NCI-H1417 (cell line): Measurements from ENCODE around the gene ZMYM4.
A peak's percentile ranks its signal among the peaks of the same experiment; 100 is the strongest.

Experiments
- DNase-seq, 3 experiments: peaks; one replicate each; lab custom pipeline; 2025; lab: John Stamatoyannopoulos, UW

Gene ZMYM4

DNA sequence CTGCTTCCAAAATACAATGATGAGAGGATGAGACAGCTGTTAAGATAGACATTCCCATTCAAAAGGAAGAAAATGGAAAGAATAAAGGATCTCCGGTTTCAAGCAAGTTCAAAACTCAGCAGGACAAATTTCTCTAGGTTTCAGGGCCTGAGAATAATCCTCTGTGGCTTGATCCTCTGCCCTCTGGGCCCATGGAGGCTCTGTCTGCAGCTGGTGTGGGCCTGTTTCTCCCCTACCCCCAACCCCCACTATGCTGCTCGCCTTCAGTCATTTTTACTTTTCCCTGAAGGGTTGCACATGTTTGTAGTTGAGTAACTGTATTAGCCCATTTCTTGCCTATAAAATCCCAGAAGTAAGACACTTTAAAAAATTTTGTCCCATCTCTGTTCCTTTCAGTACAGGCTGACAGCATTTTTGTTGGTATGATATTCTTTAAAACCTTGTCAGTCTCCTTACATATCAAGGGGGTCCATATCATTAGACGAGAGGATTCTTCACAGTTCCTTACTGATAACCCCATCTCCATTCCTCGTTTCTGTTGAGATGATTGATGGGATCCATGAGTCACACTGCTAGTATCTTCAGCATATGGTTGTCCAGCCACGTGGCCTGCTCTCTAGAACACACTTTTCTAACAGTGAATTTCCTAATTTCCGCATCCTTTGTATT, 10.5 kb downstream of the ZMYM4 start:
- DNase-seq = no peak

DNA sequence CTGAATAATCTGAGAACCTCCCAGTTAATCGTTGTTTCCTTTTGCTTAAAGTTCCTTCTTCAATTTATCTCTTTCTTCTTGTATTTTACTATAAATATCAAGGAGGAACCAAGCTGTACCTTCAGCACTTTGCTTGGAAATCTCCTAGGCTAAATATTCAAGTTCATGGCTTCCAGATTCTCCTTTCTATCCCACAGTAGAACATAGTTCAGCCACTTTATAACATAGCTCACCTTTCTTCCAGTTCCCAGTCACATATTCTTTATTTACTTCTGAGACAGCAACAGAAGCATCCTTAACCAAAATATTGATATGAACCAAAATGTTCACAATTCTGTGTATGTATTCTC, 11.0 kb downstream of the ZMYM4 start:
- DNase-seq = no peak

DNA sequence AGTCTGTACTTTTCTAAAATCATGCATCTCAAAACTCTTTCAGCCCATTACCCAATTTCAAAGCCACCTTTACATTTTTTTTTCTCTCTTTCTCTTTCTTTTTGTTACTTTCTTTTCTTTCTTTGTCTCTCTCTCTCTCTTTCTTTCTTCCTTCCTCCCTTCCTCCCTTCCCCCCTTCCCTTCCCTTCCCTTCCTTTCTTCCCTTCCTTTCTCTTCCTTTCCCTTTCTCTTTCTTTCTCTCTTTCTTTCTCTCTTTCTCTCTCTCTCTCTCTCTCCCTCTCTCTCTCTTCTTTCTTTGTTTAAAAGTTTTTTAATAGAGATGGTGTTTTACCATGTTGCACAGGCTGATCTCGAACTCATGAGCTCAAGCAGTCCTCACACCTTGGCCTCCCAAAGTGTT, 11.5 kb downstream of the ZMYM4 start:
- DNase-seq = no peak

DNA sequence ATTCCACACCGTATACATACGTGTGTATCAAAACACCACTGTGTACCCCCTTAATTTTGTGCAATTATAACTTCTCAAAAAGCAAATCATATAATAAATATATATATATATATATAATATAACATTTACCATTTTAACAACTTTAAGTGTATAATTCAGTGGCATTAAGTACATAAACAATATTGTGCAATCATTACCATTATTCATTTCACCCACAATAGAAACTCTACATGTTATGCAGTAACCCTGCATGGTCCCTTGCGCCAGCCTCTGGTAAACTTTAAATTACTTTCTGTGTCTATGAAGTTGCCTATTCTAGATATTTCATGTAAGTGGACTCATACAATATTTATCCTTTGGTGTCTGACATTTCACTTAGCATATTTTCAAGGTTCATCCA, 13.1 kb downstream of the ZMYM4 start:
- no peak for DNase-seq

DNA sequence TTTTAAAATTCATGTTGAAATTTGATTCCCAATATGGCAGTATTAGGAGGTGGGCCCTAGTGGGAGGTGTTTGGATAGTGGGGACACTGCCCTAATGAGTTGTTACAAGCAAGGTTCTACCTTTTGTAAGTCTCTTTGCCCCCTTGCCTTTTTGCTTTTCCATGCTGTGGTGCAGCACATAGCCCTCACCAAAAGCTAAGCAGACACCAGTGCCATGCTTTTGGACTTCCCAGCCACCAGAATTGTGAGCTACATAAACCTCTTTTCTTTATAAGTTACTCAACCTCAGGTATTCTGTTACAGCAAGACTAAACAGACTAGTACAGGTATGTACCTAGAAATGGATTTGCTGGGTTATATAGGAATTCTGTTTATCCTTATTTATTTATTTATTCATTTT, 13.7 kb downstream of the ZMYM4 start:
- no peak for DNase-seq

DNA sequence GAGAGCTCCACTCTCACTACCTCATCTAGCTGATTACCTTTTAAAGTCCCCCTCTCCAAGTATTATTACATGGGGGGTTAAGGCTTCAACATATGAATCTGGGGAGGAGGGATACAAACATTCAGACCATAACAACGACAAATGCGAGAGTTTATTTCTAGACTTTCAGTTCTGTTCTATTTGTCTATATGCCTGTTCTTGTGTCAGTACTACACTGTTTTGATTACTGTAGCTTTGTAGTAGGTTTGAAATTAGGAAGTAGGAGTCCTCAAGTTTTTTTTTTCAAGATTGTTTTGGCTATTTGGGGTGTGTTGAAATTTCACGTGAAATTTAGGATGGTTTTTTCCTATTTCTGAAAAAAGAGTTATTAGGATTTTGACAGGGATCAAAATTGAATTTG, 16.3 kb downstream of the ZMYM4 start:
- no peak for DNase-seq

DNA sequence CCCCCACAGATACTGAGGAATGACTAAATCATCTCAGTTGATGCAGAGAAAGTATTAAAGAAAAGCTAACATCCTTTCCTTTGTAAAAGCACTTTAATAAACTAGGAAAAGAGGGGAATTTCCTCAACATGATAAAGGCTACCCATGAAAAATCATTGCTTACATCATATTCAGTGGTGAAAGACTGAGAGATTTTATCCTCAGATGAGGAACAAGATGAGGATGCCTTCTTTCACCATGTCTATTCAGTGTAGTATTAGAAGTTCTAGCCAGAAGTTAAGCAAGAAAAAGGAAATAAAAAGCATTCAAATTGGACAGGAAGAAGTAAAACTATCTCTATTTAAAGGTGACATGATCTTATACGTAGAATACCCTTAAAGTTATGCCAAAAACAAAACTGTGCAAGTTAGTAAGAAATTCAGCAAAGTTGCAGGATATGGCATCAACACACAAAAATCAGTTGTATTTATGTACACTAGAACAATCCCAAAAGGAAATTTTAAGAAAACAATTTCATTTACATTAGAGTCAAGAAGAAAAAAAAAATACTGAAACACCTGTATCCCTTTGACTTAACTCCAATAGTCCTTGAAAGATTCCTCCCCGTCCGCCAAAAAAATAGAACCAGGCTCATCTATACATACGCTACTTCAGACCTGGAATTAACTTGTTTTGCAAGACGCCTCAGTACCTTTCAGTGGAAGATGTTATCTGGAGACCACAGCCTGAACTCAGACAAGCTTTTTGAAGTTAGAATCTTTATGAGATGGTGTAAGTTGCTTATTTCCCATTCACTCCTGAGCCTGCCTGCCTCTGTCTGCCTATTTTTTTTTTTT, 17.5 kb downstream of the ZMYM4 start:
- DNase-seq = no peak

DNA sequence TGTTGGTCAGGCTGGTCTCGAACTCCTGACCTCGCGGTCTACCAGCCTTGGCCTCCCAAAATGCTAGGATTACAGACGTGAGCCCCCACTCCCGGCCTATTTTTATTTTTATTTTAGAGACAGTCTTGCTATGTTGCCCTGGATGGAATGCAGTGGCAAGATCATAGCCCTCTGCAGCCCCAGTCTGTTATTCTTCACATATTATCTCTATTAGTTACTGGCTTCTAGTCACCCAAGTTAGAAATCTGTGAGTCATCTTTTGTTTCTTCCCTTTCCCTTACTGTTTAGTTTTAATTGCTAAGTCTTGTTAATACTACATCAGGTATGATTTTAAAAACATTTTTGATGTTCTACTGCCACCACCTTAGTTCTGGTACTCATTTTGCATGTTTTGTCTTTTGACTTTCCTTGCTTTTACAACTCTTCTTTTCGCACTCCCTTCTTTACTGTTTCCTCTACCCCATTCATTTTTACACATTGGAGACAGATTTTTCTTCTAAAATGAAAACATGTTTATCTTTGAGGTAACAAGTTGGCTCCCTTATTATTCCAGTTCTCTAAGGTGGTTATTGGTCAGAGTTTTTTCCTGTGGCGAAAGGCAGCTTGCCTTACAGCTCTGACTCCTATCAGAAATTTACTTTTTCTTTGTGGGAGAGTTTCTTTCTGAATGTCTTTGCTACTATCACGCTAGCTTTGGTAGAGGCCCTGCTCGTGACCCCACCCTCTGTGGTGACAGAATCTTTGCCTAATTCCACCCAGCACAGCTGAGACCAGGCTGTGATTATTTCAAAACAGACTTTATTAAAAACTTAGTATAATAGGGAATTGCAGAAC, 19.5 kb downstream of the ZMYM4 start:
- no peak for DNase-seq

DNA sequence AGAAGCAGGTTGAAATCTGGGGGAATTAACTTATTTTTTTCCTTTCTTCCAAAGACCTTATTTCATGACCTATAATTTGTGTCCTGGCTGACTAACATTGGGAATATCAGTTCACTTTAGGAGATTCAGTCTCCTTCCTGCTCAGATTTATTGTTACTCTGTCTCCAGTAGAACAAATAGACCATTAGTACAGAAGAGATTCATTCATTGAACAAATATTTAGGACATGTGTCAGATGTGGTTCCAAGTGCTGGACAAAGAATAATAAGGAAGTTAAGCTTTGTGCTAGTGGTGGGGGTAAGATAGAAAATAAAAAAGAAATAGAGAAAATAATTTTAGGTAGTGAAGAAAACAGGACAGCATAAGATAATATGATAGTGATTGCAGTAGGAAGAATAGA, 20.3 kb downstream of the ZMYM4 start:
- DNase-seq = no peak

DNA sequence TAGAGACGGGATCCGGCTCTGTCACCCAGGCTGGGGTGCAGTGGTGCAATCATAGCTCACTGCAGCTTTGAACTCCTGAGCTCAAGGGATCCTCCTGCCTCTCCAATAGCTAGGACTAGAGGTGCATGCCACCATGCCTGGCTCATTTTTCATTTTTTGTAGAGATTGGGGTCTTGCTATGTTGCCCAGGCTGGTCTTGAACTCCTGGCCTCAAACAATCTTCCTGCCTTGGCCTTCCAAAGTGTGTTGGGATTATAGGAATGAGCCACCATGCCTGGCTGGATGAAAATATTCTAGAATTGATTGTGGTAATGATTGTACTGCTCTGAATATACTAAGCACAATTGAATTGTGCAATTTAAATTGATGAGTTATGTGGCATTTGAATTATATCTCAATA, 21.9 kb downstream of the ZMYM4 start:
- DNase-seq = no peak

DNA sequence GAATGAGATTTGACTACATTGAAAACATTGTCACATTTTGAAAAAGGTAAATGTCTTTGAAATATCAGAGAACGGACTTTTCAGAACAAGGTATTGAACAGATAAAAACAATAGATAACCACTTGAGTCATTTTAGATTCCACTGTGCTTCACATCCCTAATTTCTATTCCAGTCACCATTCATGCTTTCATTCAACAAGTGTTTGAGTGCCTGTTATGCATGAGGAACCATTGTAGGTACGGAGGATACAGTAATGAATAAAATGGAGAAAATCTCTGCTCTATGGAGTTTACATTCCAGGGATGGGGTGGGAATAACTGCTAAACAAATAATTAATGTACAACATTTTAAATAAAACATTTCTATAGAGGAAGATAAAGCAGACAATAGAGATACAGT, 26.3 kb downstream of the ZMYM4 start:
- no peak for DNase-seq

DNA sequence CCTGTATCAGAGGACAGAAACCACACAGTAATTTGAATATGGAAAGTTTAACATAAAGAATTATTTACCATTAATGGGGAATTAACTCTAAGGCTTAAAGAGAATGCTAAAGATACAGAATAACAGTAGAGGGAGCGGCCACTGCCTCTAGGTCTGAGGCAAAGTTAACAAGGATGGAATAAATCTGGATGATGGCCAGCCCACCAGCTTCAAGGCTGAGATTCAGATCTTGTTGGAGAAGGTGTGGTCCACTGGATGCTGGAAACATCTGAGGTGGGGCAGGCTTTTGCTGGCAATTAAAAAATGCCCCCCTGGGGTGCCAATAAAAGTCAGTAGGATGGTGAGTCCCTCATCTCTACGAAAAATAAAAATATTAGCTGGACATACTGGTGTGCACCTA, 29.4 kb downstream of the ZMYM4 start:
- DNase-seq = no peak

DNA sequence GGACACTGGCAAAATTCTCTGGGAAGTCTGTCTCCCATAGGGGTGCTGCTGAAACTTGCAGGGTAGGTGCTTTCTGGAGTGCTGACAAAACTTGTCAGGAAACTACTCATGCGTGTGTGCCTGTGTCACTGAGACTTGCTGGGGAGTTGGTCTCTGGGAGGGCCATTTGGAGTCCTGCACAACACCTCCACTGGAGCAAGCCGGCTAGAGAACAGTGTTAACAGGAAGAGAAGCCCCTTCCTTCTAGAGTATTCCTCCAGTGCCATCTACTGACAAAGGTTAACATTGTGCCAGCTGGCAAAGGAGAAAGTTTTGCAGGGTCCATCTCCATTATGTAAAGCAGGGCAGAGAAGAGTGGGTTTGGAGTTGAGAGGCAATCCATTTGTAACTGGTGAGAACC, 30.0 kb downstream of the ZMYM4 start:
- DNase-seq = peak in 1 of 3 experiments; percentile 44

DNA sequence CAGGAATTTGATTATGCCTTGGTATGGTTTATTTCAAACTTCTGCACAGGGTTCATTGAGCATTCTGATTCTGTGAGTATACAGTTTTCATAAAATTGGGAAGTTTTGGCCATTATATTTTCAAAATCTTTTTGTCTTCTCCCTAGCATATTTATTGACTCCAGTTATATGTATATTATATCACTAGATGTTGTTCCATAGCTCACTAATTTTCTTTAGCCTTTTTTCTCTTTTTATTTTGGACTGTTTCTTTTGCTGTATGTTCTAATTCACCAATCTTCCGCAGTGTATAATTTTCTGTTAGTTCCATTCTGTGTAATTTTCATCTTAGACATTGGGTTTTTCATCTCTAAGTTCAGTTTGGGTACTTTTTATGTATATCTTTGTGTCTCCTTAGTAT, 31.9 kb downstream of the ZMYM4 start:
- no peak for DNase-seq

DNA sequence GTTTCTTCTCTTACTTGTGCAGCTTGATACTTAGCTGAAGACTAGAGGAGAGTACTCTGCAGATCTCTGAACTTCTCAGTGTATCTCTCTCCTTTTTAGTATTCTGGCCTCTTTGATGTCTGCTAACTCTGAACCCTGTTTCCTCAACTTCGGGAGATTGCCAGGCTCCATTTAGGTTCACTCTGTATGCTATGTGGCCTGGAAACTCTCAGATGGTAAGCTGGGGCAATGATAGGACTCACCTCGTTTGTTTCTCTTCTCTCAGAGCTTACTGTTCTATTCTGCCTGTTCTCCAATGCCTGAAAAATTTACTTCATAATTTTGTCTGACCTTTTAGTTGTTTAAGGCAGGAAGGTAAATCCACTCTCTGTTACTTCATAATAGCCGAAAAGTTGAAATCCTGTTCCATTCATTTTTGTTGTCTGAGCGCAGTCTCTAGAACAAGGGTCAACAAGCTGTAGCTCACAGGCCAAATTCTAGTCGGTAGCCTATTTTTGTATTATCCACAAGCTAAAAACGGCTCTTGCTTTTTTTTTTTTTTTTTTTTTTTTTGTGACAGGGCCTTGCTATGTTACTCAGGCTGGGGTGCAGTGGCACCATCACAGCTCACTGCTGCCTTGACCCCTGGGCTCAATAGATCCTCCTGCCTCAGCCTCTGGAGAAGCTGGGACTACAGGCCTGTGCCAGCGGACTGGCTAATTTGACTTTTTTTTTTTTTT, 33.3 kb downstream of the ZMYM4 start:
- DNase-seq = no peak

DNA sequence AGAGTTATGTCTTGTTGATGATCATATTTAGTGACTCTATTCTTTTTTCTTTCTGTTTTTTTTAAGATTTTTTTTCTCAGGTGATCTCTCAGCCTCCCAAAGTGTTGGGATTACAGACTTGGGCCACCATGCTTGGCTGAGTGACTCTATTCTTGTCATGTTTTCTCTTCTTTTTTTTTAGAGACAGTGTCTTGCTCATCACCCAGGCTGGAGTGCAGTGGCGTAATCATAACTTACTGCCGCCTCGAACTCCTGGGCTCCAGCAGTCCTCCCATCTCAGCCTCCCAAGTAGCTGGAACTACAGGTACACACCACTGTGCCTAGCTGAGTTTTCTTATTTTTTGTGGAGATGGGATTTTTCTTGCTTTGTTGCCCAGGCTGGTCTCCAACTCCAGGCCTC, 36.9 kb downstream of the ZMYM4 start:
- DNase-seq = no peak

DNA sequence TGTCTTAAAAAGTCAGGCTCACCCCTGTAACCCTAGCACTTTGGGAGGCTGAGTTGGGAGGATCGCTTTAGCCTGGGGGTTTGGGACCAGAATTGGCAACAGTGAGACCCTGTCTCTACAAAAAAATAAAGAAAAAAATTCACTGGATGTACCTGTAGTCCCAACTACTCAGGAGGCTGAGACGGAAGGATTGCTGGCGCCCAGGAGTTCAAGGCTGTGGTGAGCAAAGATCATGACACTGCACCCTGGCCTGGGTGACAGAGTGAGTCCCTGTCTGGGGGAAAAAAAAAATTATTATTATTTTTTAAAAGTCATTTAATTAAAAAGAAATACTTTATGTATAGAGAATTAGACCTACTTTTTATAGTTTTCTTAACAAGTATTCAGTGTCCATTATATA, 47.1 kb downstream of the ZMYM4 start:
- DNase-seq = no peak

DNA sequence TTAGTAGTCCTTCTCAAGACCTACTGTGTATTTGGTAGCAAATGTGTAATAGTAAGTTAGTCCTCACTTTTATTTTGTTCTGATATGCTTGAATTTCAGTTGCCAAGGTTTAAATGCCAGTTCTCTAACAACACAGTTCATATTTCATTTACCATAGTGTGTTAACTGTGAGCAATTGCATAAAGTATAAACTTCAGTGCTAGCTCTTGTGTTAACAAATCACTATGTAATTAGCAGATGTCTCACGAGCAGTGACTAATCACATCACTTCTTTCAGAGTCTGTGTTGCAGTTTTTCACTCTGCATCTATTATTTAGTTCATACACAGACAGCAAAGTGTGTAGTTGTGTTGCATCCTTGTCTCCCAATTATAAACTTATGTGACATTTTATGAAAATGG, 47.8 kb downstream of the ZMYM4 start:
- DNase-seq = peak in 1 of 3 experiments; percentile 12

DNA sequence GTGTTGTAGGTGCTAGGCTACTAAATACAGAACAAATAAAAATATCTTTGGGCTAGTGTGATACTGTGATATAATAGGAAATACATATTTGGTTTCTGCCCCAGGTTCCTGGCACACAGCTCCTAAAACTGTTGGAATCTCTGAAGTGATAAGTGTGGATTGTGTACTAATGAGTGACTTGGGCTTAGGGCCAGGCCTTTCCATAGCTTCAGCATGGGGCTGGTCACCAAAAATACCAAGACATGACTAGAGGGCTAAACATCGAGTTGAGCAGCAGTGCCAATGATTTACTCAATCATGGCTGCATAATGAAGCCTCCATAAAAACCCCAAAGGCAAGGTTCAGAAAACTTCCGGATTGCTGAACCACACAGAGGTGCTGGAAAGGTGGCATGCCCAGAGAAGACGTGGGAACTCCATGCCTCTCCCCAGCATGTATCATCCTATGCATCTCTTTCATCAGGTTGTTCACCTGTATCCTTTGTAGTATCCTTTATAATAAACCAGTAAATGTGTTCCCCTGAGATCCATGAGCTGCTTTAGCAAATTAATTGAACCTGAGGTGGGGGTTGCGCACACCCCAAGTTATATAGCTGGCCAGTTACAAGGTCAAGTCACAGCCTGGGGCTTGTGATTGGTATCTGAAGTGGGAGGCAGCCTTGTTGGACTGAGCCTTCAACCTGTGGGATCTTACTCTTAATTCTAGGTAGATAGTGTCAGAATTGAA, 51.6 kb downstream of the ZMYM4 start:
- DNase-seq = no peak

DNA sequence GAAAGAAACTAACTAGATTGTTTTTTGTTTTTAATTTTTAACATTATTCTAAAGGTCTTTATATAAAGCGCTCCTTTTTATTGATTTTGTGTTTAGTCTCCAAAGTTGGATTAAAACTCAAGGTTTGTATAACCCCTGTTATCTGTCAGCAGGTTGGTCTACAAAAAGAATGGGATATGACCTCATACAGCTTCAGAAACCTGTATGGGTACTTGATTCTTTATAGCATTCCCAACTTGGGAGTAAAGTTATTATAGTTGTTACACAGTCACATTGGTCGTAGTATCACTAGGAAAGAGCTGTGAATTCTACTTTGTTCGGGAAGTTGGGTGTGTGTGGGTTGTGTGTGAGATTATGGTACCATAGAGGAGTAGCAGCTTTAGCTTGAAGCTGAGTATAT, 52.4 kb downstream of the ZMYM4 start:
- DNase-seq = no peak

DNA sequence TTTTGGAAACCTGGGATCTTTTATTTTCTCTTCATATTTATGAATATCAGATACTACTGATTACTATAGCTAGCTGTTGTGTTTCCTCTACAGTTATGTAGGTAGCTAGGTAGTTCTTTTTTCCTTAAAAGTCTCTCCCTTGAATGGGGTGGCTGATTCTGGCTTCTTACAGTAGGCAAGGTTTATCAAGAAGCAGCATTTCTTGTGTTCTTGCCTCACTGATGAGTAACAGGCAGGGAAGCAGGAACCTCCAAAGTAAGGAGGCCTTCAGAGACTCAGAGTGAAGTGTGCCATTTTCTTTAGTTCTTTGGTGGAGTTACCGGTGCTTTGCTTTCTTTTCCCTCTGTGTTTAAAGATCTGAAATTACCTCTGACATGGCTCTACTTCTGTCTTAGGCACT, 56.0 kb downstream of the ZMYM4 start:
- no peak for DNase-seq
